C4-2B (cell line): Measurements from ENCODE around the gene ZKSCAN1.

Experiments
- CTCF ChIP-seq: fragments of 450-650 bp; conservative IDR thresholded peaks from 2 replicates; pipeline ENCODE4 v1.5.1; 2017; ENCODE audit warnings: mild to moderate bottlenecking
- ZFX ChIP-seq: fragments of 450-650 bp; IDR thresholded peaks from 2 replicates; pipeline ENCODE4 v1.6.1; 2017

GRCh38 chr7:100089458-100090196 lies 74.2 kb downstream of the ZKSCAN1 start:
- TF ChIP-seq CTCF: no peak
- TF ChIP-seq ZFX: no peak
